ENCODE data around the gene C1QTNF1.

The C1QTNF1 gene

GRCh38 chr17:79023886-79024771 lies at the start of gene C1QTNF1:
TSS of gene C1QTNF1 (plus strand) at chr17:79024169. CDS start at chr17:79043969, 19,800 bp downstream.
- no peak for DNase-seq (ENCODE audit: low spot score)

DNA sequence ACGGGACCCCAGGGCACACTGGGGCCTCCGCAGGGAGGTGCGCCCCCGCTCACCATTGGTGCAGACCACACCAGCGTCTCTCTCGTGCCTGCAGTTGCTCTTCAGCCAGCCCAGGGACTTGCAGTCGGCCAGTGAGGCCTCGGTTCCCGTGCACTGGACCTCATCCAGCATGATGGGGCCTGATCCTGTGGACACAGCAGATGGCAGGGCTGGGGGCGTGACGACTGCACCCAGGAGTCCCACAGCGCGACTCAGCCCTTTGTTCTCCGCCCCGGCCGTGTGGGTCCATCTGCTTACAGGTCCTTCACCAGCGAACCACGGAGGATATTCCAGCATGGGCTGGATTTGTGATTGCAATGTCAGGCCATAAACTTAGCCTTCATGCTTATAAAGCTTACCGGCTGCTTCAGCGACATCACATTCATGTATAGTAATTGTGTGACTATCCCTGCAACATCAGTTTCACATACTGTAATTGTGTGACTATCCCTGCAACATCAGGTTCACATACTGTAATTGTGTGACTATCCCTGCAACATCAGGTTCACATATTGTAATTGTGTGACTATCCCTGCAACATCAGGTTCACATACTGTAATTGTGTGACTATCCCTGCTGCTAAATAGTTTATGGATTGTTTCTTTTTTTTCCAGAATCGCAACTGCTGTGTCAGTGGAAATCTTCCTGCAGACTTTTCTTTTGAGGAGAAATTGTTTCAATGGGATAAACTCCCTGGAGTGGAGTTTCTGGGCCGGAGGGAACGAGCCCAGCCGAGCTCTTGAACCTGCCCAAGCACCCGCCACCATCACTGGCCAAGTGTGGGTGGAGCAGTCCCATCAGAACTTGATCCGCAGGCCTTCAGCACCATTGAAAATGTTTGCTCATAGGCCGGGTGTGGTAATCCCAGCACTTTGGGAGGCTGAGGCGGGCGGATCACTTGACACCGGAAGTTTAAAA lies 49.1 kb upstream of the C1QTNF1 start:
- peak; percentile 73 for DNase-seq (ENCODE audit: low spot score)

DNA sequence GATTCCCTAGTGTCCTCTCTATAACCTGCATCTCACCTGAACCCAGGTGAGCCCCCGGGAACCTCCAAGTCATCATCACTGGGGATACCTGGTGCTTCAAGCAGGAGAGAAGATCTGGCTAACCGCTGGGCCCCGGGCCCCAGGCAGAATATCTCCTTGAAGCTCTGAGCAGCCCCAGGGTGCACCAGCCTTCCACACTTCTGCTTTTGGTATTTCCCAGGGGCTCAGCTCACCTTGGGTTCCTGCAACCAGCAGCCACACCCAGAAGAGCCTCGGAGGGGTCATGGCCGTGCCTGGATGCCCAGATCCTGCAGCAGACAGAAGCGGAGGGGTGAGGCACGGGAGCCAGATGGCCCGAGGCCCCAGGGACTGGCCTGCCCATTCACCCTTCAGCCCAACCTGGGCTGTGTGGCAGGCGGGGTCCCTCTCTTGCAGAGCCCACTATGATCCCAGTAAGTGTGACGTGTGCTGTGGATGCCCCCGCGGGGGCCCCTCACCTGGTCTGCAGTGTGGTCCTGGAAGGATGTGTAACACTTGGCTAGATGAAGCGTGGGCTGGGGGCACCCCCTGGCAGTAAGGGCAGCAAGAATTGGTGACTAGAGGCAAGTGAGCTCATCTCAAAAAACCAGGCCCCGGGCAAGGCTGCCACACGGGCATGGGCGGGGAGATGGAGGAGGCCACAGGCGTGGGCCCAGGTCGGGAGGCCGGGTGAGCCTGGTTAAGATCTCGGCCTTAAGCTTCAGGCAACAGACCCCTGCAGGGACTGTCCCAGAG lies 46.9 kb upstream of the C1QTNF1 start:
- no peak for DNase-seq (ENCODE audit: low spot score)

GRCh38 chr17:78977681-78977943 lies 46.4 kb upstream of the C1QTNF1 start:
- DNase-seq (ENCODE audit: low spot score), result no peak

DNA sequence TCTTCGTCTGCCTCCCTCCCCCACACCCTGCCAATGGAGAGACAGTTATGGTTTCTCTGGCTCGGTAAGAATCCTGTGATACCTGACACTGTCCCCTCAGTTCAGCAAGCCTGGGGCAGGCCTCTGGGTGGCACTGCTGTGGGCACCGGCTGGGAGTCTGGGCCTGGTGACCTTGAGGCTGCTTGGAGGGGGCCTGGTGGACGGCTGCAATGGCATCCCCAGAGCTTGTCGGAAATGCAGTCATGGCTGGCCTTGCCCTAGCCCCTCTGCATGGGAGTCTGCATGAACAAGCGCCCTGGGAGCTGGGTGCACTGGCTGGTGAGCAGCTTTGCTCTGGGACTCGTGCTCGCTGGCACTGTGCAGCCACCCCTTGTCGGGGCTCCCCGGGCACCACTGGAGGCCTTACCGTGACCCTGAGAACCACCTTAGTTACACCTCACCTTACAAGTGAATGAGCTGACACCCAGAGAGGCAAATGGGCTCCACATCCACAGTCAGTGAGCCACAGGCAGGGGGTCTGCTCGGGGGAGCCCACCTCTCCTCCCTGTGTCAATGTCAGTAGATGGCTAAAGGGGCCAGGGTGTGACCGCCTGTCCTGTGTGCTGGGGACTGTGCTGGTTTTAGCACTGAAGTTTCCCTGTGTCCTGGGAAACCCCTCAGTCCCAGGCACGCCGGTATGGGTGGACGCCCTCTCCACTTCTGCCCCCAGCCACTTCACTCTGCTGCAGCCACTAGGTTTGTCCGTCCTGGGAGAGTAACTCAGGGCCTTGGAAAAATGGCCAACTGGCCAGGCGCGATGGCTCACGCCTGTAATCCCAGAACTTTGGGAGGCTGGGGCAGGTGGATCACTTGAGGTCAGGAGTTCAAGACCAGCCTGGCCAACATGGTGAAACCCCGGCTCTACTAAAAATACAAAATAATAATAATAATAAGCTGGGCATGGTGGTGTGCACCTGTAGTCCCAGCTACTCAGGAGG lies 45.7 kb upstream of the C1QTNF1 start:
- DNase-seq (ENCODE audit: low spot score), result no peak

DNA sequence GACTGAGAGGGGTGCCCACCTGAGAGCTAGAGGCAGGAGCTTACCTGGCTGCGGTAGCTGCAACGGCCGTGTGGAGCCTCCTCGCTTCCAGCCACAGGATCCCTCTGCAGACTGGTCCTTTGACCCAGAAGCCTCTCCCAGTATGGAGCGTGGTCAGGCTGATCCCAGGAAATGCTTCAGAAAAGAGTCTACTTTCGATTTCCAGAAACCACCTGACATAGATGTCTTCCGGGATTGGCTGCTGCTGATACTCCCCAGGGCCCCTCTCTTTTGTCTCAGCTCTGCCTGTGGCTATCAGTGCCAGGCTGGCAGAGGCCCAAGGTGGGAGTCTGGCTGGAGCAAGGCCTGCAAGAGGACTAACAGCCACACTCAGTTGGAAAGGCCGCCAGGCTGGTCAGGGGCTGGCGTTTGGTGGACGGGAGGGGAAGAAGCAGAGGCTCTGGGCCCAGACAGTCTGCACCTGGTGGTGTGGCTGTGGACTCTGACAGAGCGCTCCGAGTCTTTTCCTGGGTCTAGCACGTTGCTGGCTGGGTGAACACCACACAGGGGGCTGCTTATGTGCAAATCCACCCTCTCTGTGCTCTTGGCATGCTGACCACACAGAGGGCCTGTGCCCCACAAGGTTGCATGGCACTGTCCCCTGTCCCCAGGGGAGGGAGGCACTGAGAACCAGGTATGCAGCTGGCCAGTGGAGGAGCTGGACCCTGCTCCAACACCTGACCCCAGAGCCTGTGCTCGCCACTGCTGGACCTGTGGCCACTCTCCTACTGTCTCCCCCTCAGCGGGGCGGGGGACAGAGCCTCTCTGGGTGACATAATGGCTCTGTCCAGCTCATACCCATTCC lies 44.0 kb upstream of the C1QTNF1 start, which contains the start of gene LGALS3BP:
LGALS3BP (minus strand) TSS at position 144 of the 844 bp plus-strand sequence. CDS start 2,732 bp downstream, outside the sequence.
- peak; percentile 85 for DNase-seq (ENCODE audit: low spot score)

DNA sequence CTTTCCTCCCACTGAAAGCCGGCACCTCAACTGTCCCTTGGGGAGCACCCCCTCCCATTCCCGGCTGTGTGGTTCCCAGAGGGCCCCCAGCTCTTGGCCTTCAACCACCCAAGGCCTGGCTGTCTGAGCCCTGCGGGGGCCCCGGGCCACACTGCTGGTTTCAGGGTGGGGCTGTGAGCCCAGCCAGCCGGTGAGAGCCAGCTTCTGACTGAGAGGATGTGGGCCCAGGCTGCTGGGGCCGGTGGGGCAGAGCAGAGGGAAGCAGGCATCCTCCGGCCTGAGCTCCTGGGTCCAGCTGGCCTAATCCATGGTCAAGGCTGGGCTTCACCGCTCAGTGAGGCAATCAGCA lies 43.4 kb upstream of the C1QTNF1 start:
- no peak for DNase-seq (ENCODE audit: low spot score)

GRCh38 chr17:78981010-78981888 lies 42.7 kb upstream of the C1QTNF1 start:
- DNase-seq (ENCODE audit: low spot score), result no peak

DNA sequence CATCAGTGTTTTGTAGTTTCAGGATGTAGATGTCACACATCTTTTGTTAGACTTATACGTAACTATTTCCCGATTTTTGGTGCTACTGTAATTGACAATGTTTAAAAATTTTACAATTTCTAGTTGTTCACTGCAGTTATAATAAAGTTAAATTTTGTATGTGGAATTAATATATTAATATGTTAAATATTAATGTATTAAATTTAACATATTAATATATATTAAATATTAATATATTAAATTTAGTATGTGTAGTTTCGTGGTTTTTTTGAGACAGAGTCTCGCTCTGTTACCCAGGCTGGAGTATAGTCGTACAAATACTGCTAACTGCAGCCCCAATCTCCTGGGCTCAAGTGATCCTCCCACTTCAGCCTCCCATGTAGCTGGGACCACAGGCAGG lies 38.6 kb upstream of the C1QTNF1 start:
- no peak for DNase-seq (ENCODE audit: low spot score)

GRCh38 chr17:78986048-78986648 lies 37.8 kb upstream of the C1QTNF1 start:
- DNase-seq (ENCODE audit: low spot score), result peak; percentile 29

GRCh38 chr17:78986649-78987328 lies 37.2 kb upstream of the C1QTNF1 start:
- peak; percentile 53 for DNase-seq (ENCODE audit: low spot score)

DNA sequence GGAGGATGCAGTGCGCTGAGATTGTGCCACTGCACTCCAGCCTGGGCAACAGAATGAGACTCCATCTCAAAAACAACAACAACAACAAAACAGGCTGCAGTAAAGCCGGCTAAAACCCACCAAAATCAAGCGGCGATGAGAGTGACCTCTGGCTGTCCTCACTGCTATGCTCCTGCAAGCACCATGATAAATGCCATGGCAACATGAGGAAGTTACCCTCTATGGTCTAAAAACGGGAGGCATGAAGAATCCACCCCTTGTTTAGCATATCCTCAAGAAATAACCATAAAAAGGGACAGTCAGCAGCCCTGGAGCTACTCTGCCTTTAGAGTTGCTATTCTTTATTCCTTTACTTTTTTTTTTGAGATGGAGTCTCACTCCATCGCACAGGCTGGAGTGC lies 35.8 kb upstream of the C1QTNF1 start:
- no peak for DNase-seq (ENCODE audit: low spot score)

- no peak for DNase-seq (ENCODE audit: low spot score)
Observed at GRCh38 chr17:78990349-78991016, 33.5 kb upstream of the C1QTNF1 start.

- DNase-seq (ENCODE audit: low spot score), result no peak
Observed at GRCh38 chr17:78991017-78991738, 32.8 kb upstream of the C1QTNF1 start.

- no peak for DNase-seq (ENCODE audit: low spot score)
Observed at GRCh38 chr17:78991906-78992532, 31.9 kb upstream of the C1QTNF1 start.

DNA sequence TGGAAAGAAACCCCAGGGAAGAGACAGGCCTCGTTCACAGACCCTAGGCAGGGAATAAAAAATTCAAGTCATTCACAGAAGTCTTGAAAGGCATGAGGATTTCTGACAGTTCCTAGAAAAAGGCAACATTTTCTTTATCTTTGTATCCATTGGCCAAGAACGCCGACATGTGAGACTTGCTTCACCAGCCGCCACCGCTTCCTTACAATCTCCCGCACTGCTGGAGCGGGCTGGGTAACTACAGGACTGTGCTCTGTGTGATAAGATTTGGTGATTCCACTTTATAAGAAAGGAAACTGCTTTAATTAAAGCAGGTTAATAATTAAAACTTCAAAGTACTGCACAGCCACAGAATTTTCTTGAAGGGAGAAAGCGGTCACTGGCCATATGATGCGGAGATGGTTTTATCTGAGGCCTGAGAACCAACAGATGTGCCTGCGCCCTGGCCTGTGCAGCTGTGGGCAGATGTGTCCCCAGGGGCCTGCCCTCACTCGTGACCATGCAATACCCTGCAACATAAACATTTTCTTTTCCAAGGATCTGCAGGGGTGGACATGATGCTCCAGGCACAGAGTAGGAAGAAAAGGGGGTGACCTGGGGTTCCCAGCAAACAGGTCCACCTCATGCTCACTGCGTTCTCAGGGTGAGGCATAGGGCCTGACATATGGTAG lies 31.3 kb upstream of the C1QTNF1 start:
- no peak for DNase-seq (ENCODE audit: low spot score)

All from AG08395 (cell line).